ENCODE measurements around the gene IMMP2L.

The IMMP2L gene

GRCh38 chr7:110854166-110854565 lies 708.1 kb downstream of the IMMP2L start:
- DNase-seq (ENCODE audit: low read depth in 1 of 2, low spot score in 1 of 2): no peak
- in situ Hi-C loops (cut with HindIII; ENCODE audit: low pct_unique_long_range_greater_than_20kb, low sequenced_read_pairs): no loop called here
- no peak for TF ChIP-seq JUND (IDR thresholded peaks at IDR 0.05; ENCODE audit: low read depth)

DNA sequence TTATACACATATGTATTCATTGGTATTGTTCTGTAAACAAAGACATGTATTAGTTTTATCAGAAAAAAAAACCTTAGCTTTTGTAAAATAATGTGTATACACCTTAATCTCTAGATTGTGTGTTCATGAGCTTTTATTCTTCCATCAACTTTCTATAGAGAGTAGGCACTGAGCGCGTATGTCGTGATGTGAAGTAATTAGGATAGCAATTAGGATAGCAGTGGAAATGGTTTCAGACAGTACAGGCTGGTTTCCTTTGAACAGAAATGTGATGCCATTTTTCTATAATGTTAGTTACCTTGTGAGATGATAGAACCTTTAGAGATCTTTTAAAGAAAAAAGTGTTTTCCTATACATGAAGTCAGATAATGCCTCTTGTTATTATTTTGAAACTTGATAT lies 709.0 kb downstream of the IMMP2L start:
- no peak for DNase-seq (ENCODE audit: low read depth in 1 of 2, low spot score in 1 of 2)
- in situ Hi-C loops (cut with HindIII; ENCODE audit: low pct_unique_long_range_greater_than_20kb, low sequenced_read_pairs): no loop called here
- TF ChIP-seq JUND (IDR thresholded peaks at IDR 0.05; ENCODE audit: low read depth): no peak

DNA sequence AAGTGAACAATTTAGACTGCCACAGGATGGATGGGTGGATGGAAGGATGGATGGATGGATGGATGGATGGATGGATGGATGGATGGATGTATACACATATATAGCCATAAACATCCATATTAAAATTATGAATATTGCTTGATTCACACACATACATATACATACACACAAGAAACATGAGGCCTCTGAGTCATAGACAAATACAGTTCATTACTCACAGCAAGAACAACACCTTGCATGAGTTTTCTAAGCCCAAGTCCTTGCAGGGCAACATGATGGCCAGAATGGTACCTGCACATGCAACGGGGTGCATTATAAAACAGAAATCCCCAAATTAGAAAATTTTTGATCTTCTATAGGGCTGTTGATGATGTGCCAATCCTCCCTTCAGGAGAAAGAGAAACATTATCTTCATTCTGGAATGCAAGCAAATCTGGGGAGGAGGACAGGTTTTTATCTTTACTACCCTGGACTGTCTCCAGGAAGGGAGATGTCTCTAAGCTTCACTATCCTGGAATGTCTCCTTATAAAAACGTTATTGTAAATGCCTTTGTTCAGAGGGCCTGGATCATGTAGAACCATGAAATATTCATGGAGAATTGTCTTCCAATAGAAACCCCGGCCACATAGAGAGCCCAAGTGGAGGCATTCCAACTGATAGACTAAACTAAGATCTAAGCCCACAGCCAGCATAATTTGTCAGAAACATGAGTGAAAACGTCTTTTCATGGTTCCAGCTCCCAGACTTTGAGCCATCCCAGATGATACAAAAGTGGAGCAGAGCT lies 709.9 kb downstream of the IMMP2L start:
- DNase-seq (ENCODE audit: low read depth in 1 of 2, low spot score in 1 of 2): no peak
- no peak for TF ChIP-seq JUND (IDR thresholded peaks at IDR 0.05; ENCODE audit: low read depth)
- in situ Hi-C loops (cut with HindIII; ENCODE audit: low pct_unique_long_range_greater_than_20kb, low sequenced_read_pairs): no loop called here

- TF ChIP-seq JUND (IDR thresholded peaks at IDR 0.05; ENCODE audit: low read depth): no peak
- DNase-seq (ENCODE audit: low read depth in 1 of 2, low spot score in 1 of 2): no peak
- in situ Hi-C loops (cut with HindIII; ENCODE audit: low pct_unique_long_range_greater_than_20kb, low sequenced_read_pairs): no loop called here
Observed at GRCh38 chr7:110850224-110850623, 712.1 kb downstream of the IMMP2L start.

- no peak for DNase-seq (ENCODE audit: low read depth in 1 of 2, low spot score in 1 of 2)
- TF ChIP-seq JUND (IDR thresholded peaks at IDR 0.05; ENCODE audit: low read depth): no peak
- in situ Hi-C loops (cut with HindIII; ENCODE audit: low pct_unique_long_range_greater_than_20kb, low sequenced_read_pairs): no loop called here
Observed at GRCh38 chr7:110842796-110843195, 719.5 kb downstream of the IMMP2L start.

- TF ChIP-seq JUND (IDR thresholded peaks at IDR 0.05; ENCODE audit: low read depth): no peak
- no peak for DNase-seq (ENCODE audit: low read depth in 1 of 2, low spot score in 1 of 2)
- in situ Hi-C loops (cut with HindIII; ENCODE audit: low pct_unique_long_range_greater_than_20kb, low sequenced_read_pairs): no loop called here
Observed at GRCh38 chr7:110841840-110842545, 720.3 kb downstream of the IMMP2L start.

GRCh38 chr7:110839866-110840265 lies 722.4 kb downstream of the IMMP2L start:
- TF ChIP-seq JUND (IDR thresholded peaks at IDR 0.05; ENCODE audit: low read depth): no peak
- in situ Hi-C loops (cut with HindIII; ENCODE audit: low pct_unique_long_range_greater_than_20kb, low sequenced_read_pairs): no loop called here
- peak in 1 of 2 experiments; percentile 12 for DNase-seq (ENCODE audit: low read depth in 1 of 2, low spot score in 1 of 2)

GRCh38 chr7:110835849-110836248 lies 726.4 kb downstream of the IMMP2L start:
- in situ Hi-C loops (cut with HindIII; ENCODE audit: low pct_unique_long_range_greater_than_20kb, low sequenced_read_pairs): no loop called here
- no peak for DNase-seq (ENCODE audit: low read depth in 1 of 2, low spot score in 1 of 2)
- TF ChIP-seq JUND (IDR thresholded peaks at IDR 0.05; ENCODE audit: low read depth): no peak

DNA sequence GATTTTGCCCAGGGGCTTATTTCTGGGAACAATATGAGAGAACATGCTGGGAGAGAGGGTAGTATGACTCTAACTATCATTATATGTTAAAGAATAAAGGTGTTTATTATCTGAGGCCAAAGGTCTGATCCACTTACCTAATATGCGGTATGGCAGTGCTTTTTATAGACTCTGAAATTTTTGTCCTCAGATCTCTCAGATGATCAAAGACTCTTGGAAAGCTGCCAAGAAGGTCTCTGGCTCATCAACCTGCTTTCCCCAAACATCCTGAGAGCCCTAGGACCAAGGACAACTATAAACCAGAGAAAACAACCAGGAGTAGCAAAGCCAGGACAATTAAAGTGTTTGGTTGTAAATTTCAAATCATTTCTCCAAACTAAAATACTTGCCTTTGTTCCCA lies 727.1 kb downstream of the IMMP2L start:
- no peak for TF ChIP-seq JUND (IDR thresholded peaks at IDR 0.05; ENCODE audit: low read depth)
- in situ Hi-C loops (cut with HindIII; ENCODE audit: low pct_unique_long_range_greater_than_20kb, low sequenced_read_pairs): no loop called here
- no peak for DNase-seq (ENCODE audit: low read depth in 1 of 2, low spot score in 1 of 2)

- no peak for TF ChIP-seq JUND (IDR thresholded peaks at IDR 0.05; ENCODE audit: low read depth)
- DNase-seq (ENCODE audit: low read depth in 1 of 2, low spot score in 1 of 2): no peak
- in situ Hi-C loops (cut with HindIII; ENCODE audit: low pct_unique_long_range_greater_than_20kb, low sequenced_read_pairs): no loop called here
Observed at GRCh38 chr7:110831419-110831818, 730.9 kb downstream of the IMMP2L start.

DNA sequence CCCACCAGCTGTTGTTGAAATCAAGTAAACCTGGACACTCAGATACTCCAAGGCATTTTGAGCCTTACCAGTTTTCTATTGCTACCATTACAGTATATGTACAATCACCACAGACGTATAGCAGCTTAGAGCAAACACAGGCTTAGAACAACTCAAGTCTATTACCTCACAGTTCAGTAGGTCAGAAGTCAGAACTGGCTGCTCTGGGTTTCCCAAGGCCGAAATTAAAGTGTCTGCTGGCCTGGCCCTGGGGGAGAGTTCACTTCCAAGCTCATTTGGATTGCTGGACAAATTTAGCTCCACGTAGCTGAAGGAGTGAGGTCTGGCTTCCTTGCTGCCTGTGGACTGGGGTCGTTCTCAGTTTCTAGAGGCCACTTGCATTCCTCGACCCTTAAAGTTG lies 731.5 kb downstream of the IMMP2L start:
- no peak for TF ChIP-seq JUND (IDR thresholded peaks at IDR 0.05; ENCODE audit: low read depth)
- no peak for DNase-seq (ENCODE audit: low read depth in 1 of 2, low spot score in 1 of 2)
- in situ Hi-C loops (cut with HindIII; ENCODE audit: low pct_unique_long_range_greater_than_20kb, low sequenced_read_pairs): no loop called here

GRCh38 chr7:110827936-110828335 lies 734.4 kb downstream of the IMMP2L start:
- TF ChIP-seq JUND (IDR thresholded peaks at IDR 0.05; ENCODE audit: low read depth): no peak
- DNase-seq (ENCODE audit: low read depth in 1 of 2, low spot score in 1 of 2): no peak
- in situ Hi-C loops (cut with HindIII; ENCODE audit: low pct_unique_long_range_greater_than_20kb, low sequenced_read_pairs): no loop called here

GRCh38 chr7:110827287-110827855 lies 734.9 kb downstream of the IMMP2L start:
- no peak for DNase-seq (ENCODE audit: low read depth in 1 of 2, low spot score in 1 of 2)
- no peak for TF ChIP-seq JUND (IDR thresholded peaks at IDR 0.05; ENCODE audit: low read depth)
- in situ Hi-C loops (cut with HindIII; ENCODE audit: low pct_unique_long_range_greater_than_20kb, low sequenced_read_pairs): no loop called here
